Calu3 (cell line): ENCODE data around the gene IMMP2L. TPM values are rescaled to one million over a fixed set of nuclear protein-coding genes. Genes with fewer than 3 reads are reported as not detected.

Experiments
- BruUV-seq: library from RNA; stranded (reverse); fragments of 400-500 nt; replicated peaks from 2 replicates; lab custom pipeline; 2021; lab: Mats Ljungman, UMichigan
- CTCF ChIA-PET: fragments of 300-600 bp; sonication (Branson Sonifier 250); formaldehyde crosslinking; loops from one replicate; lab custom pipeline; 2022; ENCODE audit warnings: antibody characterized with exemption; lab: Charles Lee
- DNase-seq: peaks from one replicate; pipeline ENCODE4 v3.0.0; 2022
- H3K27ac Mint-ChIP-seq: one replicate; pipeline ENCODE4 v1.8.0; 2022; ENCODE audit warnings: mixed read lengths; ENCODE audit not compliant: unreplicated experiment
- H3K27me3 Mint-ChIP-seq: one replicate; pipeline ENCODE4 v1.8.0; 2022; ENCODE audit warnings: mixed read lengths; ENCODE audit not compliant: unreplicated experiment
- H3K36me3 Mint-ChIP-seq: one replicate; pipeline ENCODE4 v1.8.0; 2022; ENCODE audit warnings: mild to moderate bottlenecking, moderate library complexity, mixed read lengths; ENCODE audit not compliant: insufficient read depth, unreplicated experiment
- H3K4me1 Mint-ChIP-seq: one replicate; pipeline ENCODE4 v1.8.0; 2022; ENCODE audit warnings: mild to moderate bottlenecking, low read depth, mixed read lengths; ENCODE audit not compliant: unreplicated experiment
- H3K4me3 Mint-ChIP-seq: one replicate; pipeline ENCODE4 v1.8.0; 2022; ENCODE audit warnings: mild to moderate bottlenecking, low read depth, moderate library complexity, mixed read lengths; ENCODE audit not compliant: unreplicated experiment
- H3K9me3 Mint-ChIP-seq: one replicate; pipeline ENCODE4 v1.8.0; 2022; ENCODE audit warnings: low read depth, mixed read lengths; ENCODE audit not compliant: unreplicated experiment
- CTCF ChIP-seq: fragments of 200-600 bp; IDR thresholded peaks from one replicate; pipeline ENCODE4 v1.8.0; 2022; ENCODE audit warnings: antibody characterized with exemption; ENCODE audit not compliant: unreplicated experiment
- intact Hi-C: fragments of 100-400 bp; cut with micrococcal nuclease; formaldehyde crosslinking; loops from one replicate; pipeline ENCODE4 v1.10.0; 2022; ENCODE audit not compliant: unreplicated experiment
- total RNA-seq: library from RNA; stranded (reverse); gene quantifications from 2 replicates; pipeline ENCODE4 v1.2.3, GENCODE V29; 2022

Gene IMMP2L
- total RNA-seq, 1 experiment from 2014 or later, result 28.6 TPM

GRCh38 chr7:111224354-111225231, 337.7 kb downstream of the IMMP2L start:
- CTCF ChIA-PET, result no interaction called here
- Mint-ChIP-seq H3K27me3 (no peaks in the 10 kb centered on the region), H3K27ac (no peak overlapping the region), H3K9me3 (no peaks in the 10 kb centered on the region), H3K36me3 (no peaks in the 10 kb centered on the region), H3K4me1 (no peaks in the 10 kb centered on the region), H3K4me3 (no peak overlapping the region)
- intact Hi-C loops, result loop anchor here (2.0 kb wide), 1 partner anchor 26 kb away; no protein-coding TSS in a partner anchor
- DNase-seq, result no peak
- no peak for TF ChIP-seq CTCF
- BruUV-seq, result no TSS peak

- Mint-ChIP-seq H3K27me3 (no peaks in the 10 kb centered on the region), H3K27ac (no peak overlapping the region), H3K36me3 (no peaks in the 10 kb centered on the region), H3K9me3 (no peaks in the 10 kb centered on the region), H3K4me3 (no peak overlapping the region), H3K4me1 (no peaks in the 10 kb centered on the region)
- CTCF ChIA-PET, result no interaction called here
- intact Hi-C loops, result loop anchor here (2.0 kb wide), 1 partner anchor 25 kb away; no protein-coding TSS in a partner anchor
- no peak for DNase-seq
- no peak for TF ChIP-seq CTCF
- BruUV-seq, result no TSS peak
These were observed 338.5 kb downstream of the IMMP2L start for GRCh38 chr7:111223802-111224253.

- no peak overlapping the region for H3K27ac Mint-ChIP-seq
- no peaks in the 10 kb centered on the region for H3K9me3 Mint-ChIP-seq
- no peak overlapping the region for H3K4me3 Mint-ChIP-seq
- no peaks in the 10 kb centered on the region for H3K27me3 Mint-ChIP-seq
- no peak for DNase-seq
- TF ChIP-seq CTCF, result no peak
- no peaks in the 10 kb centered on the region for H3K36me3 Mint-ChIP-seq
- intact Hi-C loops, result no loop called here
- no TSS peak for BruUV-seq
- CTCF ChIA-PET, result no interaction called here
- no peaks in the 10 kb centered on the region for H3K4me1 Mint-ChIP-seq
These were observed 346.7 kb downstream of the IMMP2L start for GRCh38 chr7:111215550-111215949.

GRCh38 chr7:111212857-111213523, 349.3 kb downstream of the IMMP2L start:
- Mint-ChIP-seq H3K4me3 (no peak overlapping the region), H3K27me3 (no peaks in the 10 kb centered on the region), H3K36me3 (no peaks in the 10 kb centered on the region), H3K27ac (no peak overlapping the region), H3K4me1 (no peaks in the 10 kb centered on the region), H3K9me3 (no peaks in the 10 kb centered on the region)
- CTCF ChIA-PET, result no interaction called here
- intact Hi-C loops, result no loop called here
- DNase-seq, result no peak
- BruUV-seq, result no TSS peak
- TF ChIP-seq CTCF, result no peak
